CD4-positive, alpha-beta T cell treated with Interleukin-15 for 4 hours (primary cell): ENCODE measurements around the gene TIMP3.

Experiments used
- DNase-seq: peaks from one replicate; pipeline ENCODE4 v3.0.0-alpha.2; 2020; ENCODE audit warnings: low spot score

The TIMP3 gene

DNA sequence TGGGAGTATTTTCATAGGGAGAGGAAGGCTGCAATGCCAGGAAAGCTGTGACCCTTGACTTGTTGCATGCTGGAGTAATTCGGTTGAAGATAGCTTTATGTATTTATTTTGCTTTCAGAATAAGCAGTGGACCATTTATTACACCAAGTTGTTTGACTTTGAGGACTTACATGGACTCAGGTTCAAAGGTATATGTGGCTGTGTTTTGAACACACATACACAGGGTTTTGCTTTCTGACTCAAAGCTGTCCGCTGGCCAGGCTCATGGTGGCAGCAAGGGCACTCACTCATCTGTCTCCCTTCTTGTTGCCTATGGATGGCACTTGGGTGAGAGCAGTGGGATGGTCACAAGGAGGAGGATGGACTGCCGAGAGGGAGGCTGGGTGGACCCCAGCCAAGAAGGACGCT lies 6.5 kb downstream of the TIMP3 start:
- no peak for DNase-seq

GRCh38 chr22:32809786-32810554 lies 8.5 kb downstream of the TIMP3 start:
- no peak for DNase-seq

DNA sequence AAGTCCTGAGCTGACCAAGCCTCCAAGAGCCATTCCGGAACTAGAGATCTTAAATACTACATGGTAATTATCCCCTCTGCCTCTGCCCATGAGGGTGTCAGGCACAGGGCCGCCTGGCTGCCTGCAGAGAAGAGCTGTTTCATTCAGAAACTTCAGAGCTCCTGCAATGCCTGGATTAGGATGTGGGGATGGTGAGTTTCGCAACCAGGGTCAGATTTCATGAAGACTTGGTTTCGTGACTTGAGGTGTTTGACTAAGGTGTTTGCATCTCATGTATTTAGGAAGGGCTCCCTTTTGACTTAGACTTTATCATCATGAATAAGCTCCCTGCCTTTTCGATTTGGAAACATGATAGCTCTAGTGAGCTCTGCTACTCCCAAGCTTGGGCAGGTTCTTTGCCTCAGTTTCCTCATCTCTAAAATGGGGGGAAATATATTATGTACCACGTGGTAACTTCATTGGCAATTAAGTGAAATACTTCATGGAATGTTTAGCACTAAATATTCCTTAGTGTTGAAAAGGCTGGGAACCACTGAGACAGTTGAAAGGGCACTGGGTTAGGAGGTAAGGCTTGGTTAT lies 9.1 kb downstream of the TIMP3 start:
- no peak for DNase-seq

DNA sequence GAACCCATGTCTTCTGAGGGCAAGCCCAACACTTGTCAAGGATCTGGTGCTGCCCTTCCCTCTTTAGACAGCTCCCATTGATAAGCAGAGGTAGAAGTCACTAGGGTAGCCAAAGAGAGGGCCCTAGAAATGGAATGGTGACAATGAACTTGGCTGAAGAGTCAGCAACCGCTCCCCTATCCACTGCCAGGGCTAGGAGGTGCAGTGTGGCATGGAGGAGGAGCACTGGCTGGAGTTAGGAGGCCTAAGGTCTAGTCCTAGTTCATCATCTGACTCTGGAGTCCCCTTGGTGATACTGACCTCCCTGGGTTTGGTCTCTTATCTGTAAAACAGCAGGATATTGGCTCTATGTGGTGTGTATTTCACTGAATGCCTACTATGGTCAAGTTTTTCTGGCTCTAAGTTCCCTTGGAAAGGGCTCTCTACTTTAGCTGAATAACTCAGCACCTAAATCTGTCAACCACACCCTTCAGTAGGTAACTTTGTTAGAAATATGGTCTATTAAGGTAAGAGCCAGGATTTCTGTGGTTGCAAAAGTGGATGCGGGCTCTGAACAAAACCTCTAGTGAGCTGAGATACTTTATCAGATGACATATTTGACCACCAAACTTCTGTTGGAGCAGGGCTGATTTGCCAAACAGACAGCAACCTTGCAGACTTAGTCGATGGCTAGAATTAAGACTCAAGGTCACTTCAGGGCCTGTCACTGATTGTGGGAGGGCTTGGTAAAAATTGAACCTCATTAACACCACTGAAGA lies 10.5 kb downstream of the TIMP3 start:
- DNase-seq, result no peak

GRCh38 chr22:32814285-32814860 lies 12.9 kb downstream of the TIMP3 start:
- DNase-seq, result no peak

DNA sequence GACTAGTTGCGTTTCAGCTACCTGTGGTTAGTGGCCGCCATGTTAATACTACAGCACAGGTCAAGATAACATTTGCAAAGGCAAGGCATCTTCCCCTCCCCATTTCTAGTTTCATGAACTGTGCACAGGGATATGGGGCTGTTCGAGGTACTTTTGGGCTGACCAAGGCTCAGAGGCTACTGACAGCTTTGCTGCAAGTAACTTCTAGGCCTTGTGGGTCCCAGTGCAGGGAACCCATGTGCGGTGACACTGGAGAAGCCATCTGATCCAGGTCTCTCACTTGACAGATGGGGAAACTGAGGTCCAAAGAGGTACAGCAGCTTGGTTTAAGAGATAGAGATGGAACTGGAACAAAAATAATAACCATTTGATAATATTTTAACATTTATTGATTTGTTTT lies 13.6 kb downstream of the TIMP3 start:
- no peak for DNase-seq

- DNase-seq, result no peak
These were observed 14.4 kb downstream of the TIMP3 start for GRCh38 chr22:32815943-32816342.

DNA sequence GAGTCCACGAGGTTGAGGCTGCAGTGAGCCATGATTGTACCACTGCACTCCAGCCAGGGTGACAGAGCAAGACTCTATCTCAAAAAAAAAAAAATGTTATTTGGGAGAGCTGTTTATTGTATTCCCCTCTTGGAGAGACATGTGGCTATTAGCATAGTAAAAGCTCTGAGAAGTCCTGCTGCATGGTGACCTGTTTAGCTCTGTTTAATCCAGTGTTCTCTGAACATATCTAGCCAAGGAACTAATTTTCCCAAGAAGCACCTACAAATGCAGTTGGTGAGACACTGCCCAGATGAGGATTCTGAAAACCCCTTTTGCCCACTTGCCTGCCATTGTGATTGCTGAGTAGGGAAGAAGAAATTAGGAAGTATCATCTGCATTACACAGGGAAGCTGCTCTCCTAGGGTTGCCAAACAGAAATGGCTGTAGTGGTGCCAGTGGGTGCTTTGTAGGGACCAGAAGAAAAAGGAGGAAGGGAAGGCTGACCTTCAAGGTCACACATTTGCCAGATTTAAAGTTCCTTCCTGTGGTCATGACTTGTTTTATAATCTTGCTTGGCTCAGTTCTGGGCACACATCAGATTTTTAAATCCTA lies 15.7 kb downstream of the TIMP3 start:
- DNase-seq, result no peak

DNA sequence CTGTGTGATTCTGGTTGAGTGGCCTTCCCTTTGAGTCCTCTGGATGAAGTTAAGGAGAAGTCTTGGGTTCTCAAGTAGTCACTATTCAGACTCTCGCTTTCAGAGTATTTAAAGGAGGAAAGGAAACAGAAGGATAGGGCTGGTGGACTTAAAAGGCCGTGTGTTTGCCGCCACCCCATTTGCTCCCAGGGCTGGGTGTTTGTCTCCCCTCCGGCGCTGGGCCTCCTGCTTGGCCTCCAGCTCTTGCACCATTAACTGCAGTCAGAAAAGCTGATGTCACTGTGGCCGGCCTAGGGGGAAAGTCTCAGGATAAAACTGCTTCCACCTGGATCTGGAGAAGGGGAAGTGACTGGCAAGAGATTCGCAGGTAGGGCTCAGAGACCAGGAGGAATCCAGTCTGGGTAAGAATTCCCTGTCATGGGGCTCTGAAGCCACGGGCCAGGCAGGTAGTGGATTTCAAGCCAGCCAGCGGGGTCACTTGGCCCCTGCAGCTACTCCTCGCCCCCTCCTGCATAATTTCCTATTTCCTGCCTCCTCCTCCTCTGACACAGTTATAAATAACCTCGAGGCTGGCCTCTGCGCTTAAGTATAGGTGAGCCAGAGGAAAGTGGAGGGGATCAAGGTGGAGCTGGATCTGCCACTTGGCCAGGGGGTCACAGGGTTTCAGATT lies 17.1 kb downstream of the TIMP3 start:
- DNase-seq, result no peak

DNA sequence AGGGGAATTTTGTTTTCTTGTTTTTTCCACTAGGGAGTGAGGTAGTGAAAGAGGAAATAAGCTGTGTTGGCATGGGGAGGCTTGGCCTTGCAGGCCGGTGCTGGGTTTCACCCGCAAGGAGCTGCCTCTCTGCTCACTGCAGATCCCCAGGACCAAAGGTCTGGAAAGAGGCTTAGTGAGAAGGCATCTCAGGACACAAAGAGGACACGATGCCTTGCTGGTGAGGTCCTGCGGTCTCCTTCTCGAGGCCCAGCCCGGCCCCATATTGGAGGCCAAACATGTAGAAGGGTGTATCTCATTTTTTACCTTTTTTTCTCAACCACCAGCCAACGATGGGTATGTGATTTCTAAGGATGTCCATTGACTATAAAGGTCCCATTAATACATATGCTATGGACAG lies 17.6 kb downstream of the TIMP3 start:
- DNase-seq, result no peak

- DNase-seq, result no peak
These were observed 18.9 kb downstream of the TIMP3 start for GRCh38 chr22:32820131-32821119.

- no peak for DNase-seq
These were observed 20.8 kb downstream of the TIMP3 start for GRCh38 chr22:32822179-32822877.

DNA sequence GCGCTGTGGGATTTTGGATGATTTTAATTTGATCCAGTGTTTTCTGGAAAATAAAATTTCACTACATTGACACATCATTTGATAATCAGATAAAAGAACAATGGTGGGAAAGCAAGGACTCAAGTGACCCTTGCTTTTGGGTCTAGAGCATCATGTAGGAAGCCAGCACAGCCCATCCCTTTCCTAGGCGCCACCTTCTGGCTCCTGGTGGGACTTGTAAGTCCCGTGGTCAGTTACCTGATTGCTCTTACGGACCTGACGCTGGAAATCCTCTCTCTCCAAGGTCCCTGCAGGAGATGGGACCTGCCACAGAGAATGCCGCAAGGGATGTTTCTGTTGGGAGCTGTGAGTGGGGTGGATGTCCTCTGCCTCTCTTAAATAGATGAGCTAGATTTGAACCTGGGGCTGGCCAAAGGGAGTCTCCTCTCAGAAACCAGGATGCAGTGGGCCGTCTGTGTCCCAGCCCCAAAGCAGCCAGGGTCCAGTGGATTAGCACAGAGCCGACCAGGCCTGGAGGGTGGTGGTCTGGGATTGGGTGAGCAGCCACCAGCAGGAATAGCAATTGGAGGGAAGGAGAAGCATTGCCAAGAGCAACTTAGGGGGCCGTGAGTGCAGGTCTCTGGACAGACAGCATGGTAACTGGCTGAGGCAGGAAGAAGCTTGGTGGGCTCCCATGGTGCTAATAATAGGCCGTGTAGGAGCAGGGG lies 21.7 kb downstream of the TIMP3 start:
- no peak for DNase-seq

GRCh38 chr22:32824531-32825312 lies 23.2 kb downstream of the TIMP3 start:
- no peak for DNase-seq

- no peak for DNase-seq
These were observed 25.0 kb downstream of the TIMP3 start for GRCh38 chr22:32826537-32826936.

DNA sequence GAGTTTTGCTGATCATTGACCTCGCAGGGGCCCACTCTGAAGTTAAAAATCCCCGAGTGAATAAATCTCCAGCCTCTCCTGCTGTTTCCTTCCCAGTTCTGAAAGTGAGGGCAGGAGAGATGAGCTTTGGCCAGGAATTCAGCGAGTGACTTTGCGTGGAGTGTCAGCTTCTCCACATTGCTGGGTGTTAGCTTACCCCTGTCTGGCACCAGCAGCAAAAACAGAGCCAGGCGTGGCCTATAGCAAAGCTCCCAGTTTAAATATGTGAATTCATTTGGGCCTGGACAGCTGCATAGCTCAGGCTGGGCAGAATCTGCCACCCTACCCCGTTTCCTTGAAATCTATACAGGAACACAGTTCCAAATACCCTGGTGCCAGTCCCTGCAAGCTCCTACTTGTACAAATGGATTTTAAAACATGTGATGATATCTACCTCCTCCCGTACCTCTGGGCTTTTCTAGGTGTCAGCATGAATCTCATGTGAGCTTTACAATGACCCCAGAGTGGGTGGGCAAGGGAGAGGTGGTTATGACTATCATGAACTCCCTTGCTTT lies 25.6 kb downstream of the TIMP3 start:
- DNase-seq, result no peak

DNA sequence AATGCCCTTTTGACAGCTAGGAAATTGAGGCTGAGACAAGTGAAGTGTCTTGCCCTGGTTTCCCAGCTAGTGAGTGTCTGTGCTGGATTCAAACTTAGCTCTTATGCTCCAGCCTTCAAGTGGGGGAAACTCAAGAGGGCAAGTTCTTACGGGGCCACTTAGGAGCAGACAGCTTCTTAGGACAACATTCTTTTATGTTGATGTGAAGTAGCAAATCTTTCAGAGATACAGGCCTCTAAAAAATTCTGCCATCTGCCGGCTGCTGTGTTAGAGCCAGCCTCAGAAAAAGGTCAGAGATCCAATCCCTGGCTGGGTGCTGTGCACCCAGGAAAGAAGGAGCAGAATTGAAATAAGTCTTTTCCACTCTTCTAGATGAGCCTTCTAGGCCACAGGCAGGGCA lies 26.6 kb downstream of the TIMP3 start:
- DNase-seq, result no peak

- no peak for DNase-seq
These were observed 27.1 kb downstream of the TIMP3 start for GRCh38 chr22:32828561-32828960.
